GM21737 (cell line): Measurements from ENCODE around the gene GTPBP1.

Source experiments
- ATAC-seq: cut with Tn5 transposase; IDR thresholded peaks from one replicate; pipeline ENCODE4 v1.9.1; 2021; ENCODE audit warnings: mild to moderate bottlenecking, moderate library complexity; ENCODE audit not compliant: unreplicated experiment

Gene GTPBP1

DNA sequence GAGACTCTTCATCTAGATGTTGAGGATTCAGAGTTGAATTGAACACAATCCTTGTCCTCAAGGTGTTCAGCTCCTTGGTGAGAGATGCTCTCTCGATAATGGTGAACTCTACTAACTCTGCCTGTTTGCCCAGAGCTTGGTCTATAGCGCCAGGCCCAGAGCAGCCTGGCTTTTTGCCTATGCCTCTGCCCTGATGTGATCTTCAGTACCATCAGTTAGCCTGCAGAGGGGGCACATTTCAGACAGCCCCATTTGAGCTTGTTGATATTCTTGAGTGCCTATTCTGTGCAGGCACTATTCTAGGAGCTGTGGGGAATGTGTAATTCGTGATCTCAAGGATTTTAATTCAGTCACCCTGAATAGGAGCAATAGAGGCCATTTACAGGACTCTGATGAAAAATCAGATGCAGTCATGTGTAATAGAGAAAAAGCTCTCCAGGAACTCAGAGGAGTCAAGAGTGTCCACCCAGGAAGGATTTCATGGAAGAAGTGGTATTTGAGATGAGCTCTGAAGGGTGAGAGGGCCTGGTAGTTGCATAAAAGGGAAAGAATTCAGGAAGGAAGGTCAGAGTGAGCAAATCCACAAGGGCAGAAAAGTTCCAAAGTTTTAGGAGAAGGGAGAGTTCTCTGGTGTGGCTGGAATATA is 19.3 kb downstream of the GTPBP1 start:
- no peak for ATAC-seq

DNA sequence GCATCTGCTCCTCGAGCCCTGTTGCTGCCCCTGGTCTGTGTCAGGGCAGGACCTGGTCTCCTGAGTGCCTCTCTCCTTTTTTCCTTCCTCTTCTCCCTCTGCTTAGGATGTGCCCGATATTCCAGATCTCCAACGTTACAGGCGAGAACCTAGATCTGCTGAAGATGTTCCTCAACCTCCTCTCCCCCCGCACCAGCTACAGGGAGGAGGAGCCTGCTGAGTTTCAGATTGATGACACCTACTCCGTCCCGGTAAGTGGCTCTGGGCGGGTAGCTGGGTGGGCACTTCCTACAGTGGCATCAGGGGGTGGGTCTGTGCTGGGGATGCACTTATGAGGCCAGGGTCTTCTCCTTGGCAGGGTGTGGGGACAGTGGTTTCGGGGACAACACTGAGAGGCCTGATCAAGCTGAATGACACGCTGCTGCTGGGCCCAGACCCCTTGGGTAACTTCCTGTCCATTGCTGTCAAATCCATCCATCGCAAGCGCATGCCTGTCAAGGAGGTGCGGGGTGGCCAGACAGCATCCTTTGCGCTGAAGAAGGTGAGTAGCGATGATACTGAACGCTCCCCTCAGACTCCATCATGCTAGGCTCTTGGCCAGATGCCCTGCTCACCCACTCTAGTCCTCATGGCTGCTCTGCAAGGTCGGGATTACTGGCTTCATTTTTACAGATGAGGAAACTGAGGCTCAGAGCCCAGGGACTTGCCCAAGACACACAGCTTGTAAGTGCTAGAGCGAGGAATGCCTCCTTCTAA is 20.3 kb downstream of the GTPBP1 start:
- ATAC-seq = no peak

DNA sequence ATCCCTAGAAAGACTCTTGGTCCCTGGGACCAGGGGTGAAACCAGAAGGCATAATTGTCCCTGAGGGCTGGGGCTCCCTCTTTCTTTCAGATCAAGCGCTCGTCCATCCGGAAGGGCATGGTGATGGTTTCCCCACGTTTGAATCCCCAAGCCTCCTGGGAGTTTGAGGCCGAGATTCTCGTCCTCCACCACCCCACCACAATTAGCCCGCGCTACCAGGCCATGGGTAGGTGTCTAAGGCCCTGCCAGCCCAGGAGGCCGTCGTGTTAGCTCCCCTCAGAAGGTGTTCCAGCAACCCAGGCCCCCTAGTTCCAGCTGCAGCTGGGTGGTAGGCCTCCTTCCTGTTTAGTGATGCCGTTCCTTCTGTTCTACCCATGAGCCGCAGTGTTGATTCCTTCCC is 21.4 kb downstream of the GTPBP1 start:
- ATAC-seq = no peak

DNA sequence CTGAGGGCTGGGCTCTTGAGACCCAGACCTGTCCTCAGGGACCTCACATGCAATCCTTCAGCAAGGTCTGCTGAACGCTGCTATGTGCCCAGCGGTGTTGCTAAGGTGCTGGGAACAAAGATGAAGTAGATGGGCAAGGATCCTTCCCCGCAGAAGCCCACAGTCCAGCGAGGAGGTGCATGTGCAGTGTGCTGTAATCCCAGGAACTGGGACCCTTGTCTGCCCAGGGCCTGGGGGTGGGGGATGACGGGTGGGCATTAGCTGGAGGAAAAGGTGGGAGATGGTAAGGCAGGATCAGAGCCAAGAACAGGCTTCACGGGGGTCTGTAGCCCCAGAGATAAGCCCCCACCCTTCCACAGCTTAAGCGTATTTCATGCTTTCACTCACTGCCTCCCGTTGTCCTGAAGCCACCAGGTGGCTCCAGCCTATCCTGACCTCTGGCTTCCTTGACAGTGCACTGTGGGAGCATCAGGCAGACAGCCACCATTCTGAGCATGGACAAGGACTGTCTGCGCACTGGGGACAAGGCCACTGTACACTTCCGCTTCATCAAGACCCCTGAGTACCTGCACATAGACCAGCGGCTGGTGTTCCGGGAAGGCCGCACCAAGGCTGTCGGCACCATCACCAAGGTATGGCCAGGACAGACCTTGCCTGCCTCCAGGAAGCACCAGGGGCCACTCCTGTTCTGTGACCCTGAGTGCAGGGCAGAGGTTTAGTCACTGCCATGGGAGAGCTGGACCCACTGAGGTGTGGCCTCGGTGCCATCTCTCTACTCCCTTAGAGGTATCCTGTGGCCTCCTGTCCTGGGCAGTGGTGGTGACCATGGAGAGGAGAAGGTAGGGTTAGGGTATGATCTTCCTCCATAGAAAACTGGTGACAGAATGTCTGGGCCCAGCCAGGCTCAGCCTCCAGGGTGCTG is 22.0 kb downstream of the GTPBP1 start:
- no peak for ATAC-seq

DNA sequence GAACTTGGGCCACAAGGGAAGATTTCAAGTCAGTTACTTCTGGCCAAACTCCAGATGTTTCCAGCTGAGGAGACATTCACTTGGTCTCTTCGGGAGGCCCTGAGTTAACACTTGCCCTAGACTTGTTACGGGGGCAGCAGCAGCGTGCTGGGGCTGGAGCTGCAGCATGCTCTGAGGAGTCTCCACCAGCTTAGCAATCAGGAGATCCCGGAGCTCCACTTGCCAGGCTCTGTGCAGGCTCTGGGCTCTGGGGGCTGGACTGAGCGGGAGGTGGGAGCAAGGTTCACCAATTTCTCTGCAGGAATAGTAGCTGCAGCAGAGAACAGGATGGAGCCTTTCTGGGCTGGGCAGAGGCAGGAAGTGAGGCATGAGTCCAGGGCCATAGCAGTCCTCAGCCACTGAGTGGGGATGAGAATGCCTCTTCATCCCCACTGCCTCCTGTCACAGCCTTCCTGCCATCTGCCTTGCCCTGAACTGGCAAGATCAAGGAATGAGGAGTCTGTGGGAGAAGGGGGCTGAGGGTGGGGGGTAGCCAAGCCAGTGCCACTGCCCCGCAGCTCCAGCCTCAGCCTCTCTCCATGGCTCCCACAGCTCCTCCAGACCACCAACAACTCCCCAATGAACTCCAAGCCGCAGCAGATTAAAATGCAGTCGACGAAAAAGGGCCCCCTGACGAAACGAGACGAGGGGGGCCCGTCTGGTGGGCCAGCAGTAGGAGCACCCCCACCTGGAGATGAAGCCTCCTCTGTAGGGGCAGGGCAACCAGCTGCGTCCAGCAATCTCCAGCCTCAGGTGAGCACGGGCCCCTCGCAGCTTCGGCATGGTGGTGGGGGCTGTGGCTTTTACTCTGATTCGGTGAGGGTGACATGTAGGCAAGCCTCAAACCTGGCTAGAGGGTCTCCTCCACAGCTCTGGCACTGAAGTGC is 23.4 kb downstream of the GTPBP1 start:
- no peak for ATAC-seq

DNA sequence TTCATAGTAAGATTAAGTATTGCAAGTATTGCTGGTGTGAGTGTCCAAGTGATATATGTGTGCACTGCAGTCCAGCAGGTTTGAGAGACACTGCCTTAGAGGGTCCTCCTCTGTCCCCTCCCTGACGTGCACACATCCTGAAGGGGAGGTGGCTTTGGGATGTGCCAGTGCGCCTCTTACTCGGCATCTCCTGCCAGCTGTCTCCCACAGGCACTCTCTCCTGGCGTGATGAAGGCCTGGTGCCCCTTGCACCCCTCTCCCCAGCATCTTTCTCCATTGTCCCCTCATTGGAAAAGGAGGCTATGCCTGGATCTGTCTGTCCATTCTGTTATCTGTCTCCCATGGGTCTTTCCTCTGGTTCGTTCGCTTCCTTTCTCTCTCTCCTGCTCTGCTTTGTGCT is 24.2 kb downstream of the GTPBP1 start:
- no peak for ATAC-seq

DNA sequence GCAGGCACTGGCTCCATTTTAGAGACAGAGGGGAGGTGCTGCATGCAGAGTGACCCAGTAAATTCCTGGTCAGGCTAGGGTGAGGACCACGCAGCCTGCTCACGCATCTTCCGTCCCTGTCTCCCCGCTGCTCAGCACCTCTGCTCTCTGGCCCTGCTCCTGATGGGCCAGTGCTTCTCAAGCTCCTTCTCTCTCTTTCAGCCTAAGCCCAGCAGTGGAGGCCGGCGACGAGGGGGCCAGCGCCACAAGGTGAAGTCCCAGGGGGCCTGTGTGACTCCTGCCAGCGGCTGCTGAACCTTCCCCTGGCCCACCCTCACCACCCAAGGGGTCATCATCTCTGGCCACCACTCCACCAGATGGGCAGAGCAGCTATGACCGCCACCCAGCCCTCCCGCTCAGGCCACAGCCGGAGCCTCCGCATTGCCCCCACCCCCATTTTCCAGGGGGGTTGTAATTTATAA is 24.7 kb downstream of the GTPBP1 start:
- ATAC-seq = no peak

DNA sequence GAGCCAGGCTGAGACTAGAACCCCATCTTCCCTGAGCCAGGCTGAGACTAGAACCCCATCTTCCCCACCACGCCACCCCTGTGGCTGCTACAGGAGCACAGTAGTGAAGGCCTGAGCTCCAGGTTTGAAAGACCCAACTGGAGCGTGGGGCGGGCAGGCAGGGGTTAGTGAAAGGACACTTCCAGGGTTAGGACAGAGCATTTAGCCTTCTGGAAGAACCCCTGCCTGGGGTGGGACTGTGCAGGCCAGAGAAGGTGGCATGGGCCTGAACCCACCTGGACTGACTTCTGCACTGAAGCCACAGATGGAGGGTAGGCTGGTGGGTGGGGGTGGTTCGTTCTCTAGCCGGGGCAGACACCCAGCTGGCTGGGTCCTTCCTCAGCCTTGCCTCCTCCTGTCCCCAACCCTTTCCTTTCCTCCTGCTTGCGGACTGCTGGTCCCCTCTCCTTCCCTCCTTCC is 26.0 kb downstream of the GTPBP1 start:
- ATAC-seq = no peak

DNA sequence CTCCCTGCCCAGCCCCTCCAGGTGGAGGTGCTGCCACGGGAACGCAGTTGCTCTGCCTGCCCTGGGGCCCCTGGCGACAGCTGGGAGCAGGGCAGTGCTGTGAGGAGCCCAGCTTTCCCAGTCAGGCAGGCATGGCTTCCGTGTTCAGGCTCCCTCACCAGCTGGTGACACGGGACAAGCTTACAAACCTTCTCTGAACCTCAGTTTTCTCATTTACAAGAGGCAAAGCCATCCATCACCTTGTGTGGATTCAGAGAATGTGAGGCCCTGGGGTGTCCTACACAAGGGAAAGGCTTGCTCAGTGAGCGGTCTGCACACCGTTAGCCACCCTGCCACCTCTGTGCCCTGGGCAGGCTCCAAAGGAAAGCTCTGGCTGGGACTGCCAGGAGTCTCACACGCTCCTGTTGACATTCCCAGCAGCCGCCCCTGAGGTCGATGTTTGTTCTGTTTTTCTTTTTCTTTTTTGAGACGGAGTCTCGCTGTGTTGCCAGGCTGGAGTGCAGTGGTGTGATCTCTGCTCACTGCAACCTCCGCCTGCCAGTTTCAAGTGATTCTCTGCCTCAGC is 26.6 kb downstream of the GTPBP1 start:
- no peak for ATAC-seq

DNA sequence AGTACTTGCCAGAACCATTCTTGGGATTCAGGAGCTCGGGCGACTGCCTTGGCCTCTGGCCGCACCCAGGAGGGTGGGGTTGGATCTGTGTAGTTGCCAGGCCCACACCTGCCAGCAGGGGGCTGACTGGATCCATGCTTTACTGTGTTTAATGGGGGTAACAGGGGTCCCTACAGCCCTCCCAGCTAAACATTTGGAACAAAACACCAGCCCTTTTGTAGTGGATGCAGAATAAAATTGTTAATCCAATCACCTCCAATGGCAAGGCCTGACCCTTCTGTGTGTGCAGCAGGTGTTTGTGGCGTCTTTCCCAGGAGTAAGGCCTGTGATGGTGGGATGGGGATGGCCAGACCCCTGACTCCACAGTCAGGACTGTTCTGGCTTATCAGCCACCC is 27.6 kb downstream of the GTPBP1 start:
- no peak for ATAC-seq

DNA sequence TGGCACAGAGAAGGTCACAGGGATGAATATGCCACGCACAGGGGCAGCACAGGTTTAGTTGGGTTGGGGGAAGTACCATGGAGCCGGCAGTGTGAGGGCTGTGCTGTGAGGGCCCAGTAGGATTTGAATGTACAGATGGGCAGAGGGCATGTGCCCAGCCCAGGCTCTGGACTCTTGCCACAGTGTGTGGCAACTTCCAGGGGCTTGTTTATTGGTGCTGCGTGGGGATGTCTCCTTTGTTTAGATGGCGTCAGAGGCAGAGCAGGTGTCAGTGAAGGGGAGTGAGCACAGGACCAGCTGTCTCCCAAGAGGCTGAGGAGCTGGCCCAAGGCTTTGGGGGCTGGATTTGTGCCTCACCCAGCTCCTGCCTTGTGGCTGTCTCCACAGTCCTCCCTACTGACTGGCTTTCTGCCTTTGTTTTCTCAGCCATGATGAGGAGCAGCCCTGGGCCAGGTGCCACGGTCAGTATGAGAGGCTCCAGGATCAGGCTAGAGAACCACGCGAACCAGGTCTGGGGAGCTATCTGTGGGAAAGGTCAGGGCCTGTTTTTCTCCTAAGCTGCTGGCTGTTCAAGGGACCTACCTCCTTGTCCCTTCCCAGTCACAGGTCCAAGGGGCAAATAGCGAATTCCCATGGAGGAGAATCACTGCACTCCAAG is 28.1 kb downstream of the GTPBP1 start:
- ATAC-seq = no peak

DNA sequence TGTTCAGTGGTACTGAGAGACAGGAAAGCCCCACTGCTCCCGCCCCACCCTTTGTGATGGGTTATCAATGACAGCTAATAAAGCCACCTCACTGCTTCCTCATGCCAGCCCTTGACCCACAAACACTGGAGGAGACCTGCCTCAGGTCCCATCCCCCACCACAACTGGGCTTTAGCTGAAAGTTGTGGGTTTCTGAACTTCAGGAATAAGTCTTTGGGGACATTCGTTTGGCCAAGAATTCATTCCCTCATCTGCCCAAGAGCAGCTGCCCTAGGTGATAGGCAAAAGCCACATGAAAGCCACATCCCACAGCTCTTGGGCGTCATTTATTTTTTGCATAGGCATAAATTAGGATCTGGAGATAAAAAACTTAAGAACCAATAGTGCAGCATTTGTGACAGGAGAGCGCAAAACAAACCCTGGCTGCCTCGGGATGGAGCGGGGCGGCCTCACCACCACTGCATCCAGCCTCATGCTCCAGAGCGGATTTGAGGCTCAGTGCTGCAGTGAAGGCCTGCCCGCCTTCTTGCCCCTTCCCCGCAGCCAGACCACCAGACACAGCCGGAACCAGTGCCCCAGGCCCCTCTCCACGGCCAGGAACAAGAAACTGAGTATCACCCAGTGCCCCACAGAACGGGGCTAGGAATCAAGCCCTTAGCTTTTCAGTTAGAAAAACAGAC is 28.8 kb downstream of the GTPBP1 start:
- no peak for ATAC-seq

DNA sequence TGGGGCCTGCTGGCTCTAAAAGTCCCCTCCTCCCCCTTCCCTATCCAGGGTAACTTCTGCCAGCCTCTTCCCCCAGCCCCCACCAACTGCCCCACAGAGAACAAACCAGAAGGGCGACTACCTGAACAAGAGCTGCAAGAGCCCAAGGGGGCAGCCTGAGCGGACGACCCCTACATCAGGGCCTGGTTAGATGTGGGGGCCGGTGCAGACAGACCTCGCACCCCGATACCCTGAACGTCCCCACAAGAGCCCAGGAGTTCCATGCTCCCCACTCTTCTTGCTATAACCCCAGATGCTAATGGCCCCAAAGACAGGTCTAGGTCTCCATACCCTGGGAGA is 29.4 kb downstream of the GTPBP1 start:
- no peak for ATAC-seq

DNA sequence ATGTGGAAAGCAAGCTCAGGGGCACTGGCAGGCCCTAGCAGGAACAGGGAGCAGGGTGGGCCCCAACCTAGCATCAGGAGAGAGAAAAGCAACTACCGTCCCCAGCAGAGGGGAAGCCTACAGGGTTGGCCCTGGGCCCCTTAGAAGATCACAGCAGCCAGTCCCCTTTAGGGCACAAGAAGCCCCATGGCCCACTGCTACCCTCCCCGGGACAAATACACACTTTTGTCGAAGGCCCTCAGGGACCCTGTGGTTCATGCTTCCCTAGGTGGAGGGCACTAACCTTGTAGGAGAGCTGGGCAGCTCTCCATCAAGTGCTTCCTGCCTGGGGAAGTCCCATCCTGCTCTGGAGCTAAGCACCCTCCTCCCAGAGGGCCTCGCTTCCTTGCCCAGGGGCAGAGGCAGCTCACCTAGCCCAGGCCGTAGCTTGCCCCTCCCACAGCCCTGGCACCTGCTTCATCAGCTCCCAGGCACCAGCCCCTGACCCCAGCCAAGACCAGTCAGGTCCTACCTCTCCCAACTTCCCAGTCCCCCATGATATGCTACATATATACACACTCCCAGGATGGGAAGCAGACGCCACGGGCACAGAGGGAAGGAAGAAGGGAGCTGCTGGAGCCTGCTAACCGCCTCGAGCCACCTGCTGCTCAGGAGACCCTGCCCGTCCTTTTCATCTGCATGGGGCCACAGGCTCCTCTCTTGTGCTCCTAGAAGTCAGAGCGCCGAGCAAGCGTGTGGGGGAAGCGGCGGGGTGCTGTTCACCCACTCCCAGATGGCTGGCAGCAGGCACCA is 29.9 kb downstream of the GTPBP1 start:
- no peak for ATAC-seq

DNA sequence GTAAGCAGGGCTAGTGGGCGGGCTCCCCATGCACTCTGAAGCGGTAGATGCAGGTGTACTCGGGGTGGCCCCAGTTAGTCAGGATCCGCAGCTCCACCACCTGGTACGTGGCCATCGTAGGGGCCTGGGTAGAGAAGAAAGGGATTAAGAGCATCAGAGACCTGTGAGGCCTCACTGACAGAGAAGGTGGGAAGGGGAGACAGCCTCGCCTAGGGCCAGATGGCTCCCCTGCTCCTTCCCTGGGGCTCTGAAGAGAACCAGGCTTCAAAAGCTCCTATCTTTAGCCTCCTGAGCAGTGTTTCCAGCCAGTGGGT is 30.5 kb downstream of the GTPBP1 start:
- ATAC-seq = no peak

DNA sequence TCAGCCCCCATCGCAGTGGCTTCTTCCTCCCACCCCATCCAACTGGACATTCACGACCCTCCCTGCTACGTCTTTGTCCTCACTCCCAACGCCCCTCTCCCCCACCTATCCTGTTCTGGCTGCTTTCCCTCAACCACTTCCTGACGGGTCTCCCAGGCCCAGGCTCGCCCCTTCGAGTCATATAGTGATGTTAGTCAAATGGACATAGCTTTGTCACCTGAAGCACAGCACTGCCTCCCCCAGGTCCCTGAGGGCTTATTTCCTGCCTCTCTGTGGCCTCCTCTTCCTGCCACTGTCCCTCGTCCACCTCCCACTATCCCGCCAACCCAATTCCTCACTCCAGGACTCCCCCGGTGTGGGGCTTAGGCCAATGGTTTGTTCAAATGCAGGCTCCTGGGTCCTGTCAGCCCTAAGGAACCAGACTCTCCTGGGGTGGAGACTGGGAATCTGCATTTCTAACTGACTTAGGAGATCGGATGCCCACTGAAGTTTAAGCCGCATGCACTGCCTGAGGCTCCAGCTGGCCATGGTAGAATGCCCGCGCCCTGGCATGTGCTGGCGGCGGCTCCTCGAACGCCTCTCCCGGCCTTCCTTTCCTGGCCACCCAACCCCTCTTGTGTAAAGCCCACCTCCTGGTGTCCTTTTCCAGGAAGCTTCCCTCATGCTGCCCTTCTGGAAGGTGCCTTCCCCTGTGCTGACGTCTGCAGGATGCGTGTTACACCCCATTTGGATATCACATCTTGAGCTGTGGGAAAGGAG is 31.7 kb downstream of the GTPBP1 start:
- no peak for ATAC-seq

DNA sequence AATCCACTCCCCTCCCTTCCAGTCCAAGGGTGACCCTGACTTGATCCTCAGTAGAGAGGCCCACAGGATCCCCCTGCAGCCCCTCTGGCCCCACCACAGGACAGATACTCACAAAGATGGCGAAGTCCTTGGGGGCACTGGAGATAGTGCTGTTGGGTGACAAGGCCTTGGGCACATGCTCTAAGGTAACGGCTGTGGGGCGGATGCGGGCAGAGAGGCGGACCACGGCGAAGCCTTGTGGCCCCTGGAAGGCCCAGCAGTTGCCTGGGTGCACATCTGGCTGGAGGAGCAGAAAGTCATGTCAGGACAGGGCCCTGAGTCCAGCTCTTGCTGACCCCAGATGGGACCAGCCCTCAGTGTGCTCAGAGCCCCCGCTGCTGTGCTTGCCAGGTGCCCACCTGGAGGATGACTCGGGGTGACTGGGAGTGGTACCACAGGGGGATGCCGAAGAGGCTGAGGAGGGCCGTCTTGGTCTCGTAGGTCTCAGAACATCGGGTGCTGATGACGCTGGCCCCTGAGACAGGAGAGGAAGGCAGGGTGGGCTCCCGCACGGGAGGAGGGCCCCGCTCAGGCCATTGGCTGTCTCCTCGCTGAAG is 32.8 kb downstream of the GTPBP1 start:
- no peak for ATAC-seq
